Measurements from ENCODE around the gene EMP1.

The EMP1 gene

GRCh38 chr12:13176256-13176655 lies 20.3 kb upstream of the EMP1 start (continued):
- TF ChIP-seq PATZ1 (CRISPR knock-in tag; IDR thresholded peaks at IDR 0.05; ENCODE audit: borderline replicate concordance), result no peak

GRCh38 chr12:13177373-13177772 lies 19.2 kb upstream of the EMP1 start:
- TF ChIP-seq PATZ1 (CRISPR knock-in tag; IDR thresholded peaks at IDR 0.05; ENCODE audit: borderline replicate concordance) (no peak), ISL1 (CRISPR knock-in tag; IDR thresholded peaks at IDR 0.05) (no peak), BACH2 (CRISPR knock-in tag; IDR thresholded peaks at IDR 0.05; ENCODE audit: borderline replicate concordance) (no peak), ZNF565 (CRISPR knock-in tag; conservative IDR thresholded peaks at IDR 0.05; ENCODE audit: low read depth) (no peak), ZNF70 (CRISPR knock-in tag; IDR thresholded peaks at IDR 0.05) (no peak), OSR1 (CRISPR knock-in tag; IDR thresholded peaks at IDR 0.05) (no peak), CREB5 (CRISPR knock-in tag; IDR thresholded peaks at IDR 0.05; ENCODE audit: low read depth) (no peak), GLIS3 (CRISPR knock-in tag; IDR thresholded peaks at IDR 0.05) (no peak), TOX (CRISPR knock-in tag; IDR thresholded peaks at IDR 0.05; ENCODE audit: borderline replicate concordance) (no peak), RARB (CRISPR knock-in tag; IDR thresholded peaks at IDR 0.05) (no peak)
- TF ChIP-seq, protein P1, sequence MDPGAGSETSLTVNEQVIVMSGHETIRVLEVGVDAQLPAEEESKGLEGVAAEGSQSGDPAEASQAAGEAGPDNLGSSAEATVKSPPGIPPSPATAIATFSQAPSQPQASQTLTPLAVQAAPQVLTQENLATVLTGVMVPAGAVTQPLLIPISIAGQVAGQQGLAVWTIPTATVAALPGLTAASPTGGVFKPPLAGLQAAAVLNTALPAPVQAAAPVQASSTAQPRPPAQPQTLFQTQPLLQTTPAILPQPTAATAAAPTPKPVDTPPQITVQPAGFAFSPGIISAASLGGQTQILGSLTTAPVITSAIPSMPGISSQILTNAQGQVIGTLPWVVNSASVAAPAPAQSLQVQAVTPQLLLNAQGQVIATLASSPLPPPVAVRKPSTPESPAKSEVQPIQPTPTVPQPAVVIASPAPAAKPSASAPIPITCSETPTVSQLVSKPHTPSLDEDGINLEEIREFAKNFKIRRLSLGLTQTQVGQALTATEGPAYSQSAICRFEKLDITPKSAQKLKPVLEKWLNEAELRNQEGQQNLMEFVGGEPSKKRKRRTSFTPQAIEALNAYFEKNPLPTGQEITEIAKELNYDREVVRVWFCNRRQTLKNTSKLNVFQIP (CRISPR knock-in tag; IDR thresholded peaks at IDR 0.05; ENCODE audit: borderline replicate concordance, low read depth), result no peak
- ATAC-seq, result no peak

- TF ChIP-seq PATZ1 (CRISPR knock-in tag; IDR thresholded peaks at IDR 0.05; ENCODE audit: borderline replicate concordance) (no peak), BACH2 (CRISPR knock-in tag; IDR thresholded peaks at IDR 0.05; ENCODE audit: borderline replicate concordance) (no peak), OSR1 (CRISPR knock-in tag; IDR thresholded peaks at IDR 0.05) (no peak), CSDC2 (CRISPR knock-in tag; IDR thresholded peaks at IDR 0.05) (no peak), ISL1 (CRISPR knock-in tag; IDR thresholded peaks at IDR 0.05) (no peak), ESRRG (CRISPR knock-in tag; IDR thresholded peaks at IDR 0.05) (no peak), SNAI2 (CRISPR knock-in tag; IDR thresholded peaks at IDR 0.05) (no peak), ZFP3 (CRISPR knock-in tag; IDR thresholded peaks at IDR 0.05) (no peak), PPARA (CRISPR knock-in tag; IDR thresholded peaks at IDR 0.05; ENCODE audit: borderline replicate concordance) (no peak), GLIS3 (CRISPR knock-in tag; IDR thresholded peaks at IDR 0.05) (no peak), ZFP30 (CRISPR knock-in tag; IDR thresholded peaks at IDR 0.05) (no peak), CREB5 (CRISPR knock-in tag; IDR thresholded peaks at IDR 0.05; ENCODE audit: low read depth) (no peak), ZC3H10 (CRISPR knock-in tag; IDR thresholded peaks at IDR 0.05) (no peak), ZNF70 (CRISPR knock-in tag; IDR thresholded peaks at IDR 0.05) (no peak), ARNTL (CRISPR knock-in tag; IDR thresholded peaks at IDR 0.05; ENCODE audit: borderline replicate concordance, low read depth) (no peak), TOX (CRISPR knock-in tag; IDR thresholded peaks at IDR 0.05; ENCODE audit: borderline replicate concordance) (no peak)
- TF ChIP-seq, protein P2, sequence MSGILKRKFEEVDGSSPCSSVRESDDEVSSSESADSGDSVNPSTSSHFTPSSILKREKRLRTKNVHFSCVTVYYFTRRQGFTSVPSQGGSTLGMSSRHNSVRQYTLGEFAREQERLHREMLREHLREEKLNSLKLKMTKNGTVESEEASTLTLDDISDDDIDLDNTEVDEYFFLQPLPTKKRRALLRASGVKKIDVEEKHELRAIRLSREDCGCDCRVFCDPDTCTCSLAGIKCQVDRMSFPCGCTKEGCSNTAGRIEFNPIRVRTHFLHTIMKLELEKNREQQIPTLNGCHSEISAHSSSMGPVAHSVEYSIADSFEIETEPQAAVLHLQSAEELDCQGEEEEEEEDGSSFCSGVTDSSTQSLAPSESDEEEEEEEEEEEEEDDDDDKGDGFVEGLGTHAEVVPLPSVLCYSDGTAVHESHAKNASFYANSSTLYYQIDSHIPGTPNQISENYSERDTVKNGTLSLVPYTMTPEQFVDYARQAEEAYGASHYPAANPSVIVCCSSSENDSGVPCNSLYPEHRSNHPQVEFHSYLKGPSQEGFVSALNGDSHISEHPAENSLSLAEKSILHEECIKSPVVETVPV (CRISPR knock-in tag; IDR thresholded peaks at IDR 0.05), result no peak
- TF ChIP-seq, protein P3, sequence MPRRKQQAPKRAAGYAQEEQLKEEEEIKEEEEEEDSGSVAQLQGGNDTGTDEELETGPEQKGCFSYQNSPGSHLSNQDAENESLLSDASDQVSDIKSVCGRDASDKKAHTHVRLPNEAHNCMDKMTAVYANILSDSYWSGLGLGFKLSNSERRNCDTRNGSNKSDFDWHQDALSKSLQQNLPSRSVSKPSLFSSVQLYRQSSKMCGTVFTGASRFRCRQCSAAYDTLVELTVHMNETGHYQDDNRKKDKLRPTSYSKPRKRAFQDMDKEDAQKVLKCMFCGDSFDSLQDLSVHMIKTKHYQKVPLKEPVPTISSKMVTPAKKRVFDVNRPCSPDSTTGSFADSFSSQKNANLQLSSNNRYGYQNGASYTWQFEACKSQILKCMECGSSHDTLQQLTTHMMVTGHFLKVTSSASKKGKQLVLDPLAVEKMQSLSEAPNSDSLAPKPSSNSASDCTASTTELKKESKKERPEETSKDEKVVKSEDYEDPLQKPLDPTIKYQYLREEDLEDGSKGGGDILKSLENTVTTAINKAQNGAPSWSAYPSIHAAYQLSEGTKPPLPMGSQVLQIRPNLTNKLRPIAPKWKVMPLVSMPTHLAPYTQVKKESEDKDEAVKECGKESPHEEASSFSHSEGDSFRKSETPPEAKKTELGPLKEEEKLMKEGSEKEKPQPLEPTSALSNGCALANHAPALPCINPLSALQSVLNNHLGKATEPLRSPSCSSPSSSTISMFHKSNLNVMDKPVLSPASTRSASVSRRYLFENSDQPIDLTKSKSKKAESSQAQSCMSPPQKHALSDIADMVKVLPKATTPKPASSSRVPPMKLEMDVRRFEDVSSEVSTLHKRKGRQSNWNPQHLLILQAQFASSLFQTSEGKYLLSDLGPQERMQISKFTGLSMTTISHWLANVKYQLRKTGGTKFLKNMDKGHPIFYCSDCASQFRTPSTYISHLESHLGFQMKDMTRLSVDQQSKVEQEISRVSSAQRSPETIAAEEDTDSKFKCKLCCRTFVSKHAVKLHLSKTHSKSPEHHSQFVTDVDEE (CRISPR knock-in tag; IDR thresholded peaks at IDR 0.05), result no peak
- no peak for ATAC-seq
Observed at GRCh38 chr12:13177906-13178305, 18.6 kb upstream of the EMP1 start.

Data from SK-N-SH treated with all-trans-retinoic acid at 6 μM for 48 hours (cell line).